ENCODE measurements around the gene CDK14.
A peak's percentile ranks its signal among the peaks of the same experiment; 100 is the strongest.

CDK14 gene

GRCh38 chr7:90839727-90840291, 243.7 kb downstream of the CDK14 start:
- no peak for DNase-seq (ENCODE audit: low read depth)

GRCh38 chr7:90841759-90842429, 245.8 kb downstream of the CDK14 start:
- DNase-seq (ENCODE audit: low read depth), result no peak

GRCh38 chr7:90842430-90842788, 246.3 kb downstream of the CDK14 start:
- no peak for DNase-seq (ENCODE audit: low read depth)

- DNase-seq (ENCODE audit: low read depth), result no peak
These were observed 247.4 kb downstream of the CDK14 start for GRCh38 chr7:90843472-90843871.

- DNase-seq (ENCODE audit: low read depth), result no peak
These were observed 248.3 kb downstream of the CDK14 start for GRCh38 chr7:90844421-90844820.

GRCh38 chr7:90846192-90846591, 250.1 kb downstream of the CDK14 start:
- no peak for DNase-seq (ENCODE audit: low read depth)

- DNase-seq (ENCODE audit: low read depth), result no peak
These were observed 253.9 kb downstream of the CDK14 start for GRCh38 chr7:90850066-90850465.

GRCh38 chr7:90850471-90850870, 254.3 kb downstream of the CDK14 start:
- no peak for DNase-seq (ENCODE audit: low read depth)

GRCh38 chr7:90853205-90853604, 257.1 kb downstream of the CDK14 start:
- DNase-seq (ENCODE audit: low read depth), result no peak

GRCh38 chr7:90856351-90857070, 260.4 kb downstream of the CDK14 start:
- DNase-seq (ENCODE audit: low read depth), result no peak

DNA sequence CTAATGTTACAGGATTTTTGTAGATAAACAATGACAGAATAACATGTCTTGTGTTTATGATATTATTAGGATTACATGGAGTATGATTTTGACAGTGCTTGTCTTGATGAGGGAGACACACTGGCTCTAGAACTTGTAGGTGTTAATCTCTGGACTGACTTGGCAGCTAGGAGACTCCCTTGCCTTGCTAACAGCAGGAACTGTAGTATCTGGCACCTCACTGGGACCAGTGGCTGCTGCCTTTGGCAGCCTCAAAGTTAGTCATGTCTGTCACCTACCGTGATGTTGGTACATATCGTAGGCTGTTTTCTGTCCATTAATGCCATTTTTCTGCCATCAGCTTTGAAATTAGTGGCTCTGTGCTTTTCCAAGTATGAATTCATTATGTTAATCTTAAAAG, 261.5 kb downstream of the CDK14 start:
- no peak for DNase-seq (ENCODE audit: low read depth)

DNA sequence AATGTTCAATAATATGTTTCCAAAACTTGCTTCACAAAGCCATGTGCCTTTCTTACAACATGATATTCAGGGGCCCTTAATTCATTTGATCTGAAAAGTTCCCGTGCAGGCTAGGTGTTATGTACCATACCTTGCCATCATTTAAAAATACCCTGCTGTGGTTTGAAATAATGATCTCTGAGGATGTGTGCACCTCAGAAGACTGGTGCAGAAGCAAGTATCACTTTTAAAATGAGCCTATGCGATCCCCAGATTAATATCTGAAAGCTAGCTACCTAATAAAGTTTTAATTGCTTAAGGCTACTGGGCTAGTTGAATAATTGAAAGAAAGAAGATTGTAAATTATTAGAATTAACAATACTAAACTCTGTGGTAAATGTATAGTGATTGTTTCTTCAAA, 262.4 kb downstream of the CDK14 start:
- DNase-seq (ENCODE audit: low read depth), result no peak

DNA sequence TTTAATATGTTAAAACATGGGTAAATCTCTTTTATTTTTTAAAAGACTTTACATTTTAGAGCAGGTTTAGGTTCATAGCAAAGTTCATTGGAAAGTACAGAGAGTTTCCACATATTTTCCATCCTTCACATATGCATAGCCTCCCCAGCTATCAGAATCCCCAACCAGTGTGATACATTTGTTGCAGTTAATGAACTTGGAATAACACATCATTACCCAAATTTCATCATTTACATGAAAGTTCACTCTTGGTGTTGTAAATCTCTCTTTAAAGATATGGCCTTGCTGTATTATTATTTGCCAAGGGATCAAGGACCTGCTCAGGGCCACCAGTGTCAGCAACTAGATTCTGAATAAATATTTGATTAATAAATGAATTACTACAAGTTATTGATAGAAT, 263.4 kb downstream of the CDK14 start:
- no peak for DNase-seq (ENCODE audit: low read depth)

DNA sequence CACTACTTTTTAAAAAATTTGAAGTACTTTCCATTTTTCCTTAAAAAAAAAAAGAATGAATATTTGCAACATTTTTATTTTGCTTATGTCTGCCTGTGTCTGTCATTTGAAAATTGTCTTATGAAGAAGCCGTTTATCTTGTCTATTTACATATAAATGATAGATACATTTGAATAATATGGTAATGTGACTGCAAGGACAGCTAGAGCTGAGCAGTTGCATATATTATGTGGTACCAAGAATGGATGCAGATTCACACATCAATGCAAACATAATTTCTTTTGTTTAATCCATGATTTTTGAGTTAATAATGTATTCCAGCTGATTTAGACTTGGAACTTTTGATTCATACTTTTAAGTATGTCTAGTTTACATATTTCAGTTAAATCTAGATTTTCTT, 268.0 kb downstream of the CDK14 start:
- DNase-seq (ENCODE audit: low read depth), result no peak

- DNase-seq (ENCODE audit: low read depth), result no peak
These were observed 273.2 kb downstream of the CDK14 start for GRCh38 chr7:90869335-90869734.

DNA sequence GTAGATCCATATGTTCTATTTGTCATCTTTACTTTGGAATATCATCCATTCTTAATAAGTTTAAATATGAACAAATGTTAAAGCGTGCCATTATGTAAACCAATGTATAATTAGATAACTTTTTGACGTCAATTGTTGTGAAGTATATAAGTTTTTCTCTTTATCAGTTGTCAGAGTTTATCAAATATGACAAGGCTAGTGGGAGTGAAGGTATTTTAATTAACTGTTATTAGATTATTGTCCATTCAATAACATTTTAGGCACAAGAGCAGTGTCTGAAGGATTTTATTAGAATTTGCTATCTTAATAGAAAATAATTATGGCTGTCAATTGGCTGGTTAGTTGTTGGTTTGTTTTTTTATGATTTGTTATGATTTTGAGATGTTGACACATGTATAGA, 280.6 kb downstream of the CDK14 start:
- DNase-seq (ENCODE audit: low read depth), result no peak

GRCh38 chr7:90877201-90877600, 281.1 kb downstream of the CDK14 start:
- DNase-seq (ENCODE audit: low read depth), result no peak

DNA sequence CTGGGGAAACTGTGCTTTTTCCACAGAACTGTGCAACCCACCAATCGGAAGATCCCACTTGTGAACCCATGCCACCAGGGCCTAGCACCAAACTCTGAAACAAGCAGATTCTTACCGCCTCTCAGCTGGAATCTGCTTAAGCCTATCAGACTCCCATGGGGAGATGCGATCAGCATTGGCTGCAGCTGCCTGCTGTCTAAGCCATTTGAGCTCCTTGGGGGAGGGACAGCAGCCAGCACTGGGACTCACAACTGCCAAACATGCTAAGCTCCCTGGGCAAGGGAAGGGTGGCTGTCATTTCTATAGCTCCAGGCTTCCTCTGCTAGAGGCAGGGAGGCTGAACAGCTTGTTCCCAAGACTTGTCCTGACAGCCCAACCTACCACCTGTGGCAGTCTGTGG, 283.8 kb downstream of the CDK14 start:
- DNase-seq (ENCODE audit: low read depth), result no peak

DNA sequence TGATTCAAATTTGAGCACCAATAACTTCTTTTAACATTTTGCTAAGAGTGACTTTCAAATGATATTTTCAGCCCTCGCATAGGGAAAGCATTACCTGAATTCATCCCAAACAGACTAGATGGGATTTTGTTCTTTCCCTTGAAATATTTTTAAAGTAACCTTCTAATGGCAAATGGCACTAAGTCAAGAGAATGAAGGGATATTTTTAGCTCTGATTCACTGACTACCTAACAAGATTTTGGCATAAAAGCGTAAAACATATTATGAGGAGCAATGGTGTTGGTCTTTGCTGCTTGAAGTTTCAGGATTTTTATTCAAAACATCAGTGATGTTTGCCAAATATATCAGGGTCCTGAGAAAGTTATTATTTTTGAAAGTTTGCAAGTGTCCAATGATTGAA, 290.3 kb downstream of the CDK14 start:
- no peak for DNase-seq (ENCODE audit: low read depth)

- no peak for DNase-seq (ENCODE audit: low read depth)
These were observed 293.1 kb downstream of the CDK14 start for GRCh38 chr7:90889210-90889609.

GRCh38 chr7:90889644-90890043, 293.5 kb downstream of the CDK14 start:
- peak; percentile 2 for DNase-seq (ENCODE audit: low read depth)

- DNase-seq (ENCODE audit: low read depth), result no peak
These were observed 295.4 kb downstream of the CDK14 start for GRCh38 chr7:90891529-90891928.

- no peak for DNase-seq (ENCODE audit: low read depth)
These were observed 296.1 kb downstream of the CDK14 start for GRCh38 chr7:90892213-90892612.

DNA sequence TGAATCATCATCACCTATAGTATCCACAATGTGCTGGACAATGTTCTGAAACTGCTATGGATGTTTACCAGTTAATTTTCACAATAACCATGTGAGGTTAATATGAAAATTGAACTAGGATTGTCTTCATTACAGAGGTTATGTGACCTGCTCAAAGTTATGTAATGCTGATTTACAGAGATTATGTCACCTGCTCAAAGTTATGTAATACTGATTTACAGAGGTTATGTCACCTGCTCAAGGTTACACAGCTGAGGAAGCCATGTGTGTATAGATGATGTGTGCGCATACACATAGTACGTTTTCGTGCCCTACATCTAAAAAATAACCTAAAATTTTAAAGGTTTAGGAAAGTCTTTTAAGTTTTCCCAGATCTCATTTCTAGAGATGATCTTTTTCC, 298.0 kb downstream of the CDK14 start:
- DNase-seq (ENCODE audit: low read depth), result no peak
